Activated naive CD8-positive, alpha-beta T cell treated with anti-CD3 and anti-CD28 coated beads, Interleukin-2, amount 10 ng/mL, durations not matched to agents 7 days and 5 days (primary cell): Measurements from ENCODE around the gene PDLIM4. TPM values are rescaled to one million over a fixed set of nuclear protein-coding genes. Genes with fewer than 3 reads are reported as not detected.

Source experiments
- ATAC-seq: fragments of 150-1000 bp; cut with Tn5 transposase; one replicate; pipeline ENCODE4 v1.10.0; 2021; ENCODE audit warnings: low read depth, moderate library complexity
- POLR2A ChIA-PET: fragments of 350-600 bp; sonication (Branson Sonifier 250); formaldehyde crosslinking; loops from one replicate; lab custom pipeline; 2021; ENCODE audit warnings: antibody characterized with exemption; lab: Charles Lee
- DNase-seq: peaks from one replicate; pipeline ENCODE4 v3.0.0; 2021
- H3K27ac Mint-ChIP-seq: one replicate; pipeline ENCODE4 v1.8.0; 2022; ENCODE audit warnings: mild to moderate bottlenecking, mixed read lengths
- H3K27me3 Mint-ChIP-seq: one replicate; pipeline ENCODE4 v1.8.0; 2022; ENCODE audit warnings: mild to moderate bottlenecking, moderate library complexity, mixed read lengths
- H3K36me3 Mint-ChIP-seq: one replicate; pipeline ENCODE4 v1.8.0; 2021; ENCODE audit warnings: mild to moderate bottlenecking, mixed read lengths
- H3K4me1 Mint-ChIP-seq: one replicate; pipeline ENCODE4 v1.8.0; 2021; ENCODE audit warnings: mixed read lengths
- H3K4me3 Mint-ChIP-seq: one replicate; pipeline ENCODE4 v1.8.0; 2022; ENCODE audit warnings: mild to moderate bottlenecking, moderate library complexity, mixed read lengths
- H3K9me3 Mint-ChIP-seq: one replicate; pipeline ENCODE4 v1.8.0; 2021; ENCODE audit warnings: mixed read lengths
- total RNA-seq, 2 experiments: library from RNA; stranded (reverse); gene quantifications; one replicate each; pipeline ENCODE4 v1.2.3, GENCODE V29; 2021

The PDLIM4 gene
- total RNA-seq, 2 experiments from 2014 or later = 0.64 TPM; not detected in 1

GRCh38 chr5:132297211-132297940, 39.9 kb downstream of the PDLIM4 start:
- Mint-ChIP-seq H3K4me1 (peaks cover 17% of the 10 kb centered on the region), H3K36me3 (no peaks in the 10 kb centered on the region), H3K9me3 (no peaks in the 10 kb centered on the region), H3K27me3 (peaks cover 1% of the 10 kb centered on the region), H3K4me3 (no peak overlapping the region), H3K27ac (no peak overlapping the region)
- no peak for DNase-seq
- POLR2A ChIA-PET = no interaction called here
- no peak for ATAC-seq

- no peak overlapping the region for H3K27ac Mint-ChIP-seq
Observed at GRCh38 chr5:132298298-132299212, 41.1 kb downstream of the PDLIM4 start.

GRCh38 chr5:132299917-132300316, 42.4 kb downstream of the PDLIM4 start:
- Mint-ChIP-seq H3K4me1 (peaks cover 11% of the 10 kb centered on the region), H3K9me3 (no peaks in the 10 kb centered on the region), H3K27me3 (no peaks in the 10 kb centered on the region), H3K36me3 (no peaks in the 10 kb centered on the region), H3K4me3 (no peak overlapping the region), H3K27ac (no peak overlapping the region)
- ATAC-seq (no peak), DNase-seq (no peak)
- POLR2A ChIA-PET = no interaction called here

More at GRCh38 chr5:132298298-132299212, 41.1 kb downstream of the PDLIM4 start:
- no peak for ATAC-seq
- DNase-seq = no peak
- Mint-ChIP-seq H3K27me3 (no peaks in the 10 kb centered on the region), H3K4me3 (no peak overlapping the region), H3K36me3 (no peaks in the 10 kb centered on the region), H3K9me3 (no peaks in the 10 kb centered on the region), H3K4me1 (peaks cover 15% of the 10 kb centered on the region)
- POLR2A ChIA-PET = no interaction called here

- Mint-ChIP-seq H3K36me3 (no peaks in the 10 kb centered on the region), H3K4me3 (no peak overlapping the region), H3K9me3 (no peaks in the 10 kb centered on the region), H3K27ac (no peak overlapping the region), H3K4me1 (peaks cover 3% of the 10 kb centered on the region), H3K27me3 (no peaks in the 10 kb centered on the region)
- POLR2A ChIA-PET = no interaction called here
- ATAC-seq = no peak
- DNase-seq = no peak
Observed at GRCh38 chr5:132300577-132301343, 43.3 kb downstream of the PDLIM4 start.

GRCh38 chr5:132301344-132302271, 44.1 kb downstream of the PDLIM4 start:
- Mint-ChIP-seq H3K9me3 (no peaks in the 10 kb centered on the region), H3K27ac (no peak overlapping the region), H3K4me1 (no peaks in the 10 kb centered on the region), H3K4me3 (no peak overlapping the region), H3K27me3 (no peaks in the 10 kb centered on the region), H3K36me3 (no peaks in the 10 kb centered on the region)
- POLR2A ChIA-PET = no interaction called here
- ATAC-seq (no peak), DNase-seq (no peak)

DNA sequence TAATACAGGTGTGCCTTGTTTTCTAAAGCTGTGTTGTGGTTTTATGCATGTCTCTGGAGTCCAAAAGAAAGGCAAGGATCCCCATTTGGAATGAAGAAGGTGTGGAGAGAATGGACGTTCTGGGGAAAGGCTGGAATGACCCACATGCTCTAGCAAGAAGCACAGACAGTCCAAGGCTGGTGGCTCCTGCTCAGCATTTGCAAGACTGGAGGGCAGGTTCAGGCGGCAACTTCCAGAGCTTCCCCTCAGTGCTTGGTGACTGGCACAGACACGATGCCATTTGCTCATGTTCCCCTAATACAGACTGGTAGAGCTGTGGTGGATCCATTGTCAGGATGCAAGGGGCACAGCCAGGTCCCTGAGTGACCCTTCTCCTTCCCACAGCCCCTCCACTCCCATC, 44.9 kb downstream of the PDLIM4 start:
- H3K4me1 Mint-ChIP-seq = no peaks in the 10 kb centered on the region
- no peaks in the 10 kb centered on the region for H3K27me3 Mint-ChIP-seq
- no peaks in the 10 kb centered on the region for H3K9me3 Mint-ChIP-seq
- no peak for DNase-seq
- no peaks in the 10 kb centered on the region for H3K36me3 Mint-ChIP-seq
- H3K4me3 Mint-ChIP-seq = no peak overlapping the region
- no peak for ATAC-seq
- POLR2A ChIA-PET = no interaction called here
- no peak overlapping the region for H3K27ac Mint-ChIP-seq

DNA sequence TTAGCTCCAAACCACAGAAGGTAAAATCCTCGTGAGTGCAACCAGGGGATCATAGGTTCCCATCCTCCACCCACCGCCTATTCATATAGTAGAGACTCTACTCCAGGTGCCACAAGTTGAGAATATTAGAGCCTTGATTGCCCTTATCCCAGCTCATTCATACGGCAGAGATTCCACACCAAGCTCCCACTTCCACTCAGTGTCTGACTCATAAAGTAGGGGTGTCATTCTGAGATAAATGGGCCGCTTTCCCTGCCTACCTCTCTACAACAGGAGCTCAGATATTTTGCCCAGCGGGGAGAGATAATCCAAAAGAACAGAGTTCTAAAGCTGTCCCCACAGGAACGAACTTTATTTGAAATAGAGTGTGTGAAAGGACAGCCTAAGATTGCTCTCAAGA, 46.1 kb downstream of the PDLIM4 start:
- Mint-ChIP-seq H3K27ac (no peak overlapping the region), H3K36me3 (no peaks in the 10 kb centered on the region), H3K9me3 (no peaks in the 10 kb centered on the region), H3K4me3 (no peak overlapping the region), H3K4me1 (no peaks in the 10 kb centered on the region), H3K27me3 (no peaks in the 10 kb centered on the region)
- no peak for DNase-seq
- POLR2A ChIA-PET = no interaction called here
- ATAC-seq = no peak

- Mint-ChIP-seq H3K4me3 (no peak overlapping the region), H3K4me1 (no peaks in the 10 kb centered on the region), H3K36me3 (no peaks in the 10 kb centered on the region), H3K9me3 (no peaks in the 10 kb centered on the region), H3K27me3 (no peaks in the 10 kb centered on the region), H3K27ac (no peak overlapping the region)
- no peak for ATAC-seq
- no peak for DNase-seq
- POLR2A ChIA-PET = no interaction called here
Observed at GRCh38 chr5:132305420-132305819, 47.9 kb downstream of the PDLIM4 start.

DNA sequence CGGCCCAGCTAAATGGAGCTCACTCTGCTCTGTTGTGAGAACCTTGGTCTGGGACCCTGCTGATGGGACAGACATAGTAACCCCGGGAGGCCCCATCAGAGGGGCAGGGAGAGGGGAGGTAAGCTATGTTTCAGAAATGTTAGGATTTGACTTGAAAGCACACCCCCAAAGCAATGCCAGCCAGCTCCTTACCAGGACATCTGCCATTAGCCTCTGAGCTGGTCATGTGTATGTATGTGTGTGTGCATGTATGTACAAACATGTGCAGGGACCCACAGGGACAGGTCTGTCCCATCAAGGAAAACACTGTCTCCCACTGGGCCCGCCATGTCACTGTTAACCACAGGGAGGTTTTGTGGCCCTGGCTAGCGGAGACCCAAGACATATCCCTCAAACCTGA, 51.2 kb downstream of the PDLIM4 start:
- no peaks in the 10 kb centered on the region for H3K9me3 Mint-ChIP-seq
- POLR2A ChIA-PET = interaction anchor here (1.0 kb wide), 1 partner anchor 15 kb away, joined by 3 read pairs; the partner anchor contains the start of gene SLC22A4
- no peak overlapping the region for H3K27ac Mint-ChIP-seq
- H3K4me3 Mint-ChIP-seq = no peak overlapping the region
- no peak for ATAC-seq
- DNase-seq = no peak
- no peaks in the 10 kb centered on the region for H3K27me3 Mint-ChIP-seq
- peaks cover under 1% of the 10 kb centered on the region for H3K4me1 Mint-ChIP-seq
- no peaks in the 10 kb centered on the region for H3K36me3 Mint-ChIP-seq

DNA sequence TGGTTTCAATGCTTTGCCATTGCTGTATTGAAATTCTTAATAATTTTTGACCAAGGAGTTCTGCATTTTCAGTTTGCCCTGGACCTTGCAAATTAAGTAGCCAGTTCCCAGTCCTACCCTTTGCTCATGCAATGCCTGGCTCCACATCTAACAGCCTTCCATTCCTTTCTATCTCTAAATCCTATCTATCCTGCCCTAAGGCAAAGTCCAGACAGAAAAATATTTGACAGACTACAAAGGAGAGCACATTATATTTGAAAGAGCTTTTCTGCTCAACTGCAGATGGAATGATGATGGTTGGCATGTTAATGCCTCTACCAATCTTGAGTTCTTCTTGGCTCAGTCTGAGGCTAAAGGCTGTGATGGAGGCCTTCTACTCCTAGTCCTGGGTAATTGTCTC, 52.2 kb downstream of the PDLIM4 start:
- Mint-ChIP-seq H3K27ac (no peak overlapping the region), H3K36me3 (no peaks in the 10 kb centered on the region), H3K4me3 (no peak overlapping the region), H3K4me1 (peaks cover 1% of the 10 kb centered on the region), H3K9me3 (no peaks in the 10 kb centered on the region), H3K27me3 (no peaks in the 10 kb centered on the region)
- DNase-seq = no peak
- no peak for ATAC-seq
- POLR2A ChIA-PET = no interaction called here

DNA sequence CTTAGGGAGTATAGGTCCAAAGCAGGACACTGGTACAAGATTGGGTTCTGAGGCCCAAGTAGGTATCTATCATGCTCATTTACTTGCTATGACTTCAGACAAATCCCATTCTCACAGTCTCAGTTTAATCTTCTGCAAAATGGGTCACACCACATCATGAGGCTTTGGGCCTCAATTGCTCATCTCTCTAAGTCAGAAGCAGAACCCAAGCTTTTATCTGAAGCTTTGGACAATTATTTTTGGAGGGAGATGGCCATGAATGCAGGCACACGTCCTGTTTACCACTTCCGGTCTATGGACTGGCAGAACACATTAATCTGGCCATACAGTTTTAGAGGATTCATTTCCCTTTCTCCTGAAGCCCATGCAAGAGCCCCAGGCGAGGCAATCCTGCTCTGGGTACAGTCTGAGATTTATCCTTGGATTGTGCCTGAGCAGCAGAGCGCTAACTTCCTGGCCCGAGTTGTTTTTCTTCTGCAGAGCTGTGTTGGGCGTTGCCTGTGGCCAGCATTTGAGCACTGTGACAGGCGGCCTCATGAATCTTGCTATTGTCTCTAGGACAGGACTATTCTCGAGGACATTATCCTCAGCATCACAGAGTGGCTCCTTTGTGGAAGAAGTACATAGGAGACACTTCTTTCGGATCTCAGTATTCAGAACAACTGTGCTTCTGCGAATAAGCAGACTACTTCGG, 52.8 kb downstream of the PDLIM4 start:
- Mint-ChIP-seq H3K4me3 (no peak overlapping the region), H3K27me3 (no peaks in the 10 kb centered on the region), H3K27ac (no peak overlapping the region), H3K9me3 (no peaks in the 10 kb centered on the region), H3K36me3 (no peaks in the 10 kb centered on the region), H3K4me1 (peaks cover 1% of the 10 kb centered on the region)
- no peak for DNase-seq
- no peak for ATAC-seq
- POLR2A ChIA-PET = no interaction called here

GRCh38 chr5:132313366-132313765, 55.9 kb downstream of the PDLIM4 start:
- Mint-ChIP-seq H3K9me3 (no peaks in the 10 kb centered on the region), H3K4me1 (peaks cover 1% of the 10 kb centered on the region), H3K36me3 (no peaks in the 10 kb centered on the region), H3K4me3 (no peak overlapping the region), H3K27me3 (no peaks in the 10 kb centered on the region), H3K27ac (no peak overlapping the region)
- no peak for ATAC-seq
- POLR2A ChIA-PET = no interaction called here
- DNase-seq = no peak
